Activated CD4-positive, alpha-beta T cell treated with anti-CD3 and anti-CD28 coated beads, Interleukin-2, Interleukin-4, amounts not matched to agents 100 ng/mL and 50 ng/mL, durations not matched to agents 16 hours and 8 hours (primary cell): ENCODE data around the gene EXOC6B.

ENCODE experiments used
- DNase-seq: peaks from one replicate; pipeline ENCODE4 v3.0.0-alpha.2; 2020; ENCODE audit warnings: low spot score

The EXOC6B gene

GRCh38 chr2:72363406-72363805 is 462.4 kb downstream of the EXOC6B start:
- no peak for DNase-seq

GRCh38 chr2:72362733-72363132 is 463.1 kb downstream of the EXOC6B start:
- no peak for DNase-seq

- DNase-seq = no peak
Measured at GRCh38 chr2:72361521-72361920, 464.3 kb downstream of the EXOC6B start.

GRCh38 chr2:72361042-72361441 is 464.8 kb downstream of the EXOC6B start:
- no peak for DNase-seq

- no peak for DNase-seq
Measured at GRCh38 chr2:72350852-72351251, 475.0 kb downstream of the EXOC6B start.

- no peak for DNase-seq
Measured at GRCh38 chr2:72349016-72349415, 476.8 kb downstream of the EXOC6B start.

- DNase-seq = no peak
Measured at GRCh38 chr2:72347081-72347480, 478.8 kb downstream of the EXOC6B start.

- no peak for DNase-seq
Measured at GRCh38 chr2:72341639-72342038, 484.2 kb downstream of the EXOC6B start.

GRCh38 chr2:72340665-72341064 is 485.2 kb downstream of the EXOC6B start:
- no peak for DNase-seq

- DNase-seq = no peak
Measured at GRCh38 chr2:72338076-72338475, 487.8 kb downstream of the EXOC6B start.

- peak; percentile 9 for DNase-seq
Measured at GRCh38 chr2:72332720-72333119, 493.1 kb downstream of the EXOC6B start.

GRCh38 chr2:72330652-72331051 is 495.2 kb downstream of the EXOC6B start:
- no peak for DNase-seq

- DNase-seq = no peak
Measured at GRCh38 chr2:72326759-72327158, 499.1 kb downstream of the EXOC6B start.

- peak; percentile 20 for DNase-seq
Measured at GRCh38 chr2:72325592-72326422, 500.0 kb downstream of the EXOC6B start.

GRCh38 chr2:72316774-72317173 is 509.1 kb downstream of the EXOC6B start:
- DNase-seq = no peak

- no peak for DNase-seq
Measured at GRCh38 chr2:72300147-72300684, 525.6 kb downstream of the EXOC6B start.

- no peak for DNase-seq
Measured at GRCh38 chr2:72293620-72294019, 532.2 kb downstream of the EXOC6B start.

GRCh38 chr2:72292433-72292832 is 533.4 kb downstream of the EXOC6B start:
- DNase-seq = no peak

GRCh38 chr2:72291059-72291458 is 534.8 kb downstream of the EXOC6B start:
- DNase-seq = no peak

GRCh38 chr2:72289736-72290135 is 536.1 kb downstream of the EXOC6B start:
- no peak for DNase-seq

GRCh38 chr2:72289283-72289682 is 536.5 kb downstream of the EXOC6B start:
- DNase-seq = no peak

- DNase-seq = no peak
Measured at GRCh38 chr2:72278046-72278445, 547.8 kb downstream of the EXOC6B start.

- DNase-seq = no peak
Measured at GRCh38 chr2:72276876-72277275, 549.0 kb downstream of the EXOC6B start.

- no peak for DNase-seq
Measured at GRCh38 chr2:72276356-72276755, 549.5 kb downstream of the EXOC6B start.
